ENCODE results near the gene PRMT5. TPM values are rescaled to one million over a fixed set of nuclear protein-coding genes. Genes with fewer than 3 reads are reported as not detected.

The PRMT5 gene
- total RNA-seq, 1 experiment from 2014 or later, result 201 TPM

- Mint-ChIP-seq H3K36me3 (ENCODE audit: insufficient read depth, unreplicated experiment) (peaks cover 21% of the 10 kb centered on the region), H3K27ac (ENCODE audit: low read depth, unreplicated experiment) (no peak overlapping the region), H3K4me3 (ENCODE audit: unreplicated experiment) (no peak overlapping the region), H3K27me3 (ENCODE audit: insufficient read depth, unreplicated experiment) (no peaks in the 10 kb centered on the region), H3K9me3 (ENCODE audit: unreplicated experiment) (no peaks in the 10 kb centered on the region), H3K4me1 (ENCODE audit: insufficient read depth, unreplicated experiment) (peaks cover 13% of the 10 kb centered on the region)
- no peak for DNase-seq (ENCODE audit: unreplicated experiment)
- POLR2A ChIA-PET, result interaction anchor here (0.7 to 10.8 kb wide), 8 partner anchors 9 to 293 kb away, joined by 3 to 116 read pairs (median 6); partner anchors contain the start of genes DAD1, LRP10 and PRMT5
- intact Hi-C loops (cut with micrococcal nuclease), result no loop called here
- TF ChIP-seq CTCF (IDR thresholded peaks at IDR 0.05; ENCODE audit: unreplicated experiment), result no peak
- CTCF ChIA-PET, result interaction anchor here (0.6 to 4.1 kb wide), 7 partner anchors 10 to 1608 kb away, joined by 3 to 54 read pairs (median 8); partner anchors contain the start of gene LRP10
- BruUV-seq (replicated peaks), result no TSS peak
Measured at GRCh38 chr14:22882064-22882463, 47.1 kb downstream of the PRMT5 start.

- peaks cover 13% of the 10 kb centered on the region for H3K4me1 Mint-ChIP-seq (ENCODE audit: insufficient read depth, unreplicated experiment)
- no peak overlapping the region for H3K27ac Mint-ChIP-seq (ENCODE audit: low read depth, unreplicated experiment)
- POLR2A ChIA-PET, result interaction anchor here (0.6 to 1.6 kb wide), 2 partner anchors 10 to 409 kb away, joined by 3 read pairs; no protein-coding TSS in a partner anchor
Measured at GRCh38 chr14:22878271-22879246, 50.6 kb downstream of the PRMT5 start.

GRCh38 chr14:22877000-22877501, 52.1 kb downstream of the PRMT5 start:
- ChIA-PET POLR2A (interaction anchor here (1.3 kb wide), 1 partner anchor 38 kb away, joined by 3 read pairs; no protein-coding TSS in a partner anchor), CTCF (interaction anchor here (0.6 to 8.7 kb wide), 3 partner anchors 24 to 112 kb away, joined by 3 to 111 read pairs (median 6); no protein-coding TSS in a partner anchor)
- Mint-ChIP-seq H3K9me3 (ENCODE audit: unreplicated experiment) (no peaks in the 10 kb centered on the region), H3K4me1 (ENCODE audit: insufficient read depth, unreplicated experiment) (peaks cover 18% of the 10 kb centered on the region), H3K36me3 (ENCODE audit: insufficient read depth, unreplicated experiment) (peaks cover 48% of the 10 kb centered on the region), H3K4me3 (ENCODE audit: unreplicated experiment) (no peak overlapping the region), H3K27me3 (ENCODE audit: insufficient read depth, unreplicated experiment) (no peaks in the 10 kb centered on the region), H3K27ac (ENCODE audit: low read depth, unreplicated experiment) (no peak overlapping the region)
- no TSS peak for BruUV-seq (replicated peaks)
- TF ChIP-seq CTCF (IDR thresholded peaks at IDR 0.05; ENCODE audit: unreplicated experiment), result no peak
- no peak for DNase-seq (ENCODE audit: unreplicated experiment)
- intact Hi-C loops (cut with micrococcal nuclease), result no loop called here

More at GRCh38 chr14:22878271-22879246, 50.6 kb downstream of the PRMT5 start:
- no peak for TF ChIP-seq CTCF (IDR thresholded peaks at IDR 0.05; ENCODE audit: unreplicated experiment)
- H3K36me3 Mint-ChIP-seq (ENCODE audit: insufficient read depth, unreplicated experiment), result peaks cover 37% of the 10 kb centered on the region
- DNase-seq (ENCODE audit: unreplicated experiment), result no peak
- no peaks in the 10 kb centered on the region for H3K9me3 Mint-ChIP-seq (ENCODE audit: unreplicated experiment)
- CTCF ChIA-PET, result interaction anchor here (0.6 to 2.1 kb wide), 8 partner anchors 10 to 322 kb away, joined by 3 to 6 read pairs (median 4); no protein-coding TSS in a partner anchor
- BruUV-seq (replicated peaks), result no TSS peak
- intact Hi-C loops (cut with micrococcal nuclease), result no loop called here
- H3K4me3 Mint-ChIP-seq (ENCODE audit: unreplicated experiment), result no peak overlapping the region
- H3K27me3 Mint-ChIP-seq (ENCODE audit: insufficient read depth, unreplicated experiment), result no peaks in the 10 kb centered on the region
